HepG2 (cell line): ENCODE measurements around the gene CD101. TPM values are rescaled to one million over a fixed set of nuclear protein-coding genes. Genes with fewer than 3 reads are reported as not detected.

Source experiments
- ATRX ChIP-seq: sonication (generic); formaldehyde crosslinking; IDR thresholded peaks from 2 replicates; pipeline ENCODE4 v1.4.0; 2020; ENCODE audit warnings: missing genetic modification reagents, borderline replicate concordance
- EHMT2 ChIP-seq: fragments of 200-600 bp; sonication (generic); IDR thresholded peaks from 2 replicates; pipeline ENCODE4 v1.7.0; 2017; ENCODE audit warnings: antibody characterized with exemption, low read depth, low read length, borderline replicate concordance
- EZH2 ChIP-seq: conservative IDR thresholded peaks from 2 replicates; pipeline ENCODE4 v1.6.1; 2012; ENCODE audit warnings: mild to moderate bottlenecking, low read depth, low read length, moderate library complexity
- GTF2F1 ChIP-seq: fragments of 150-350 bp; IDR thresholded peaks from 2 replicates; pipeline ENCODE4 v1.6.1; 2014; ENCODE audit warnings: low read length
- HMGA1 ChIP-seq: sonication (generic); formaldehyde crosslinking; conservative IDR thresholded peaks from 2 replicates; pipeline ENCODE4 v1.4.0; 2020; ENCODE audit warnings: missing genetic modification reagents
- KAT8 ChIP-seq: IDR thresholded peaks from 2 replicates; pipeline ENCODE4 v1.6.1; 2016; ENCODE audit warnings: missing genetic modification reagents, missing compliant biosample characterization
- KLF11 ChIP-seq: IDR thresholded peaks from 2 replicates; pipeline ENCODE4 v1.6.1; 2016; ENCODE audit warnings: missing compliant biosample characterization
- SALL1 ChIP-seq: sonication (generic); formaldehyde crosslinking; IDR thresholded peaks from 2 replicates; pipeline ENCODE4 v1.8.0; 2022; ENCODE audit warnings: mild to moderate bottlenecking, missing genetic modification reagents
- SMARCC2 ChIP-seq: fragments of 450-650 bp; IDR thresholded peaks from 2 replicates; pipeline ENCODE4 v1.6.1; 2017; ENCODE audit warnings: antibody characterized with exemption, mild to moderate bottlenecking
- TOE1 ChIP-seq: sonication (generic); formaldehyde crosslinking; IDR thresholded peaks from 2 replicates; pipeline ENCODE4 v1.4.0; 2020; ENCODE audit warnings: mild to moderate bottlenecking, missing genetic modification reagents
- WIZ ChIP-seq: sonication (generic); formaldehyde crosslinking; IDR thresholded peaks from 2 replicates; pipeline ENCODE4 v1.5.1; 2020; ENCODE audit warnings: mild to moderate bottlenecking, missing genetic modification reagents
- YY1 ChIP-seq: IDR thresholded peaks from 2 replicates; pipeline ENCODE4 v1.6.1; 2011; ENCODE audit warnings: low read length, low read depth, moderate library complexity, mild to moderate bottlenecking; ENCODE audit not compliant: insufficient read depth, insufficient replicate concordance
- ZBTB2 ChIP-seq: sonication (generic); formaldehyde crosslinking; IDR thresholded peaks from 2 replicates; pipeline ENCODE4 v1.8.0; 2022; ENCODE audit warnings: low read depth, missing genetic modification reagents
- ZBTB25 ChIP-seq: IDR thresholded peaks from 2 replicates; pipeline ENCODE4 v1.6.1; 2018; ENCODE audit warnings: missing genetic modification reagents
- ZBTB4 ChIP-seq: sonication (generic); formaldehyde crosslinking; IDR thresholded peaks from 2 replicates; pipeline ENCODE4 v1.4.0; 2020; ENCODE audit warnings: missing genetic modification reagents, mild to moderate bottlenecking, borderline replicate concordance
- ZNF205 ChIP-seq: IDR thresholded peaks from 2 replicates; pipeline ENCODE4 v1.6.1; 2018; ENCODE audit warnings: missing biosample characterization, missing genetic modification reagents
- ZNF232 ChIP-seq: sonication (generic); formaldehyde crosslinking; IDR thresholded peaks from 2 replicates; pipeline ENCODE4 v1.4.0; 2020; ENCODE audit warnings: missing genetic modification reagents, borderline replicate concordance
- ZNF335 ChIP-seq: sonication (generic); formaldehyde crosslinking; IDR thresholded peaks from 2 replicates; pipeline ENCODE4 v1.4.0; 2020; ENCODE audit warnings: missing genetic modification reagents
- ZNF562 ChIP-seq: sonication (generic); formaldehyde crosslinking; IDR thresholded peaks from 2 replicates; pipeline ENCODE4 v1.8.0; 2022; ENCODE audit warnings: missing genetic modification reagents, borderline replicate concordance
- ZNF614 ChIP-seq: IDR thresholded peaks from 2 replicates; pipeline ENCODE4 v1.6.1; 2018; ENCODE audit warnings: missing biosample characterization, missing genetic modification reagents, inconsistent platforms, borderline replicate concordance
- ZNF629 ChIP-seq: sonication (generic); formaldehyde crosslinking; conservative IDR thresholded peaks from 2 replicates; pipeline ENCODE4 v1.5.0; 2020; ENCODE audit warnings: missing genetic modification reagents
- ZNF670 ChIP-seq: sonication (generic); formaldehyde crosslinking; IDR thresholded peaks from 2 replicates; pipeline ENCODE4 v1.8.0; 2022; ENCODE audit warnings: mild to moderate bottlenecking, missing genetic modification reagents, borderline replicate concordance
- polyA plus RNA-seq, 8 experiments: library from polyadenylated mRNA; depleted of rRNA in 3 of 8; stranded (reverse) in 7 of 8; unstranded in 1 of 8; fragments of >200 nt; fragmentation: Illumina TruSeq in 4 of 8; extraction: Trizol in 4 of 8; gene quantifications; 2 replicates each; pipeline versions ENCODE4 v1.2.1 to v1.2.3, GENCODE V29; 2011 to 2016; ENCODE audit warnings: low read depth in 4 of 8, missing spikeins in 1 of 8, mixed read lengths in 1 of 8; ENCODE audit not compliant: insufficient read depth in 1 of 8
- total RNA-seq, 5 experiments: library from RNA; depleted of rRNA; stranded (reverse); fragments of >200 nt; fragmentation: Illumina TruSeq; extraction: Trizol; gene quantifications; 2 replicates each; pipeline ENCODE4 v1.2.3, GENCODE V29; 2016; ENCODE audit warnings: low read depth in 1 of 5
- TF ChIP-seq, protein P1 (sequence below): sonication (generic); formaldehyde crosslinking; IDR thresholded peaks from 2 replicates; pipeline ENCODE4 v1.4.0; 2020; ENCODE audit warnings: low read depth, mild to moderate bottlenecking, missing genetic modification reagents
- TF ChIP-seq, protein P2 (sequence below): sonication (generic); formaldehyde crosslinking; IDR thresholded peaks from 2 replicates; pipeline ENCODE4 v1.4.0; 2020; ENCODE audit warnings: missing genetic modification reagents

The CD101 gene
- total and polyA plus RNA-seq, 2 of the 13 experiments (the other 11 are each of a cell fraction or from before 2014, with no cell fraction given) = 0.05 to 0.09 TPM

DNA sequence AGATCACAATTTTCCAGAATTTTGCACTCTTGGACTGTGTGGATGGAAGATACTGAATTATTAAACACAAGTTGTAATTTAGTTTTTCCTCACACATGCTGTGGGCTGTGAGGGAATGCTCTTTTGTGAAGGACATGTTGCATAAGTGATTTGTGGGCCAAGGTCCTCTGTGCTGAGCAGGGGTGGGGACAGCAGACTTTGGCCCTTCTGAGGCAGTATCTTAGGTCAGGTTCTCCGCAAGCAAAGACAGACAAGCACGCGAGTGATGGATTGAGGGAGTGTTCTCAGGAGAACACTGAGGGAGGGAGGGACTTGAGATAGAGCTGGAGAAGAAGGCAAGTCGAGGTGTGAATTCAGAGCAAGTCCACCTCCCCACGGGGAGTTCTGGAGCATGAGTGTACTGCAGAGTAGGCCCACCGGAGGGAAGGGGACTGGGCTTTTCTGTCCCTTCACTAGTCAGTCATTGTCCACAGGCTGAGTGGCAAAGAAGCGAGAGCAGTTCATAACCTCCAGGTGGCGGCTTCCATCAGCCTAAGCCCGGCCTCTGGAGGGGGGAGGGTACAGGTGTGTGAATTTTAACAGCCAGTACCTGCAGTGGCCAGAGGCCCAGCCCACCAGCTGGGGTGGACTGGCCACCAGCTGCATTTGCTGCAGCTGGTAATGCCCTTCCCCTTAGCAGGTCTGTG, 19.1 kb upstream of the CD101 start (continued):
- TF ChIP-seq, protein P1, sequence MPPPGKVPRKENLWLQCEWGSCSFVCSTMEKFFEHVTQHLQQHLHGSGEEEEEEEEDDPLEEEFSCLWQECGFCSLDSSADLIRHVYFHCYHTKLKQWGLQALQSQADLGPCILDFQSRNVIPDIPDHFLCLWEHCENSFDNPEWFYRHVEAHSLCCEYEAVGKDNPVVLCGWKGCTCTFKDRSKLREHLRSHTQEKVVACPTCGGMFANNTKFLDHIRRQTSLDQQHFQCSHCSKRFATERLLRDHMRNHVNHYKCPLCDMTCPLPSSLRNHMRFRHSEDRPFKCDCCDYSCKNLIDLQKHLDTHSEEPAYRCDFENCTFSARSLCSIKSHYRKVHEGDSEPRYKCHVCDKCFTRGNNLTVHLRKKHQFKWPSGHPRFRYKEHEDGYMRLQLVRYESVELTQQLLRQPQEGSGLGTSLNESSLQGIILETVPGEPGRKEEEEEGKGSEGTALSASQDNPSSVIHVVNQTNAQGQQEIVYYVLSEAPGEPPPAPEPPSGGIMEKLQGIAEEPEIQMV (CRISPR knock-in tag) = no peak
- TF ChIP-seq ZNF232 (CRISPR knock-in tag) (no peak), ZBTB25 (CRISPR knock-in tag) (no peak), KLF11 (CRISPR knock-in tag) (no peak), ZNF335 (CRISPR knock-in tag) (no peak), ZNF629 (CRISPR knock-in tag) (no peak), ZNF670 (CRISPR knock-in tag) (no peak), ZNF205 (CRISPR knock-in tag) (no peak), SMARCC2 (no peak), ZBTB2 (CRISPR knock-in tag) (no peak), HMGA1 (CRISPR knock-in tag) (no peak), WIZ (CRISPR knock-in tag) (no peak), EHMT2 (no peak), ZNF614 (CRISPR knock-in tag) (no peak), TOE1 (CRISPR knock-in tag) (no peak), ZNF562 (CRISPR knock-in tag) (no peak), GTF2F1 (no peak), SALL1 (peak; percentile 73), YY1 (no peak), EZH2 (no peak), ATRX (CRISPR knock-in tag) (no peak), ZBTB4 (CRISPR knock-in tag) (no peak), KAT8 (CRISPR knock-in tag) (0 out of 2 replicates have a peak, but pooled peaks have one; percentile 17)
- TF ChIP-seq, protein P2, sequence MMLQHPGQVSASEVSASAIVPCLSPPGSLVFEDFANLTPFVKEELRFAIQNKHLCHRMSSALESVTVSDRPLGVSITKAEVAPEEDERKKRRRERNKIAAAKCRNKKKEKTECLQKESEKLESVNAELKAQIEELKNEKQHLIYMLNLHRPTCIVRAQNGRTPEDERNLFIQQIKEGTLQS (CRISPR knock-in tag) = no peak
